8988T (cell line): ENCODE data around the gene CDK14.
"Not testable (repeated sequence)": the region's sequence is repeated elsewhere in the genome, so short reads cannot be mapped to it uniquely, and the experiment has no call there.

Experiments
- DNase-seq: peaks from one replicate; pipeline ENCODE4 v3.0.0; 2011

CDK14 gene

GRCh38 chr7:90763108-90763507, 167.0 kb downstream of the CDK14 start:
- no peak for DNase-seq

- no peak for DNase-seq
Observed at GRCh38 chr7:90764848-90765570, 168.9 kb downstream of the CDK14 start.

GRCh38 chr7:90766814-90767564, 170.9 kb downstream of the CDK14 start:
- no peak for DNase-seq

GRCh38 chr7:90768301-90768700, 172.2 kb downstream of the CDK14 start:
- no peak for DNase-seq

GRCh38 chr7:90769036-90769435, 172.9 kb downstream of the CDK14 start:
- DNase-seq = no peak

GRCh38 chr7:90769566-90769965, 173.4 kb downstream of the CDK14 start:
- DNase-seq = not testable (repeated sequence)

- no peak for DNase-seq
Observed at GRCh38 chr7:90771281-90771680, 175.2 kb downstream of the CDK14 start.

- DNase-seq = no peak
Observed at GRCh38 chr7:90772410-90772809, 176.3 kb downstream of the CDK14 start.

GRCh38 chr7:90773269-90773668, 177.1 kb downstream of the CDK14 start:
- DNase-seq = no peak

- no peak for DNase-seq
Observed at GRCh38 chr7:90774706-90775105, 178.6 kb downstream of the CDK14 start.

GRCh38 chr7:90775383-90775965, 179.4 kb downstream of the CDK14 start:
- DNase-seq = no peak

GRCh38 chr7:90777041-90777440, 180.9 kb downstream of the CDK14 start:
- no peak for DNase-seq

- DNase-seq = no peak
Observed at GRCh38 chr7:90777465-90777864, 181.3 kb downstream of the CDK14 start.

- no peak for DNase-seq
Observed at GRCh38 chr7:90777886-90778285, 181.8 kb downstream of the CDK14 start.

- no peak for DNase-seq
Observed at GRCh38 chr7:90788052-90788451, 191.9 kb downstream of the CDK14 start.

GRCh38 chr7:90789736-90790306, 193.7 kb downstream of the CDK14 start:
- DNase-seq = no peak

- DNase-seq = no peak
Observed at GRCh38 chr7:90791596-90791995, 195.5 kb downstream of the CDK14 start.

GRCh38 chr7:90792301-90792700, 196.2 kb downstream of the CDK14 start:
- no peak for DNase-seq

GRCh38 chr7:90794234-90794633, 198.1 kb downstream of the CDK14 start:
- not testable (repeated sequence) for DNase-seq

- DNase-seq = no peak
Observed at GRCh38 chr7:90797596-90797995, 201.5 kb downstream of the CDK14 start.

GRCh38 chr7:90804370-90804769, 208.2 kb downstream of the CDK14 start:
- no peak for DNase-seq

- not testable (repeated sequence) for DNase-seq
Observed at GRCh38 chr7:90815552-90815951, 219.4 kb downstream of the CDK14 start.

- no peak for DNase-seq
Observed at GRCh38 chr7:90816511-90817142, 220.5 kb downstream of the CDK14 start.
